Fibroblast of gingiva (primary cell): ENCODE results near the gene CERT1.

Experiments used
- DNase-seq: peaks from one replicate; pipeline ENCODE4 v3.0.0-alpha.2; 2011; ENCODE audit warnings: low read depth

Gene CERT1

DNA sequence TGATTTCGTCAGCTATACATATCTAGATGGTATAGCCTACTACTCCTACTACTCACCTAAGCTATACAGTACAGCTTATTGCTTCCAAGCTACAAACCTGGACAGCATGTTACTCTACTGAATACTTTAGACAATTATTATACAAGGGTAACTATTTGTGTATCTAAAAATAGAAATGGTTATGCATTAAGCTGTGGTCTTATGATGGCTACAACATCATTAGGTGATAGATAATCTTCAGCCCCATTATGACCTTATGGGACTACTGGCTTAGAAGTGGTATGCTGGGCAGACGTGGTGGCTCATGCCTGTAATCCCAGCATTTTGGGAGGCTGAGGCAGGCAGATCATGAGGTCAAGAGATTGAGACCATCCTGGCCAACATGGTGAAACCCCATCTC is 40.2 kb downstream of the CERT1 start:
- no peak for DNase-seq

DNA sequence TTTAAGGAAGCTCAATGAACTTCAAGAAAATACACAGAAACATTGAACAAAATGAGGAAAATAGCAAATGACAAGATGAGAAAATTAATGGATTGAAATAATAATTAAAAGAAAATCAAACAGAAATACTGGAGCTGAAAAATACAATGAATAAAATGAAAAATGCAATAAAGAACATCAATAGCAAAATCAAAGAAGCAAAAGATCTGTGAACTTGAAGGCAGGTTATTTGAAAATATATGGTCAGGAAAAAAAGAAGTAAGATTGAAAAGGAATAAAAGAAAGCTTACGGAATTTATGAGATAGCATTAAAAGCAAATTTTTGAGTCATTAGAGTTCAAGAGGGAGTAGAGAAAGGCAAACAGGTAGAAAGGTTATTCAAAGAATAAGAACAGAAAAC is 42.4 kb downstream of the CERT1 start:
- no peak for DNase-seq

DNA sequence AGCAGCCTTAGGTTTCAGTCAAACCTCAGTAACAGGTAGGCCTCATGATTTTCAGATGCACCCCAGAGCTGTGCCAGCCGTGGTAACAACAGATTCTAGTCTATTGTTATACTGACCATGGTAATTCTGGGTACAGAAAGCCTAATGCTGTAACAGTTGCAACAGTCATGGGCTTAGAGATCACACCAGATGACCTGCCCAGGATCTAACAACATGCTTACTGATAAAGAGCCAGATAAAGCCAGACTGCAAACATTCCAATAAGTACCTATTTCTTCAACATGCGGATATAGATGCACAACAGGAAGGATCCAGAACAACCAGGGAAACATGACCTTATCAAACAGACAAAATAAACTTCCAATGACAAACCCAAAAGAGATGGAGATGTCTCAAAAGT is 42.8 kb downstream of the CERT1 start:
- no peak for DNase-seq

DNA sequence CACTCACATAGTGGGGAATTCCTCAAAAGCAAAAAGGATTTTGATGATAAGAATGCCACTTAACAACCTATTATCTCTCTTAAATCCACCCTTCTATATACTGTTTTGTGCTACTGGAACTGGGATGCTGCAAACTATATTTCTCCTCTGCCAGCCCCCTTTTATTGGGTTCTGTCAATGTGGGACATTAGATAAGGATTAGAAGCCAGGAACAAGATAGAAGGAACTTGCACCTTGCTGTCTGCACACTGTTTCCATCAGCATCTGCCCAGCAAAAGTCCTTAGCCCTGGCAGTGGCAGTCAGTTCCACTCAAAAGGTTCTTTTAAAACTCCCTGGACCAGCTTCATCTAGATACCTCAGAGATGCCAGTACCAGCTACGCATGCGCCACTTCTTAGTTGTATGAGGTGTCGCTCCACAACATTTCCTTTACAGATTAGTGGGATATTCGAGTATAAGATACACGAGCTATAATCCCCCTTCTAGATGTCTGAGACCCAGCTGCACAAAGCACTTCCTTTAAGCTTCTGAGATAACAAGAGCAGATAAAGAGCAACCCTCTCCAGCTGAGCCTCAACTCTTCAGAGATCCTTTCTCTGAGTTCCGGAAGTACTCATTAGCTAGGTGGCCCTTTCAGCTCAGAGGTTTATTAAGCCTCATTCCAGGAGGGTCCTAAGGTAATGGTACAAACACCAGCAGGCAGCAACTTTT is 45.3 kb downstream of the CERT1 start:
- DNase-seq = no peak

DNA sequence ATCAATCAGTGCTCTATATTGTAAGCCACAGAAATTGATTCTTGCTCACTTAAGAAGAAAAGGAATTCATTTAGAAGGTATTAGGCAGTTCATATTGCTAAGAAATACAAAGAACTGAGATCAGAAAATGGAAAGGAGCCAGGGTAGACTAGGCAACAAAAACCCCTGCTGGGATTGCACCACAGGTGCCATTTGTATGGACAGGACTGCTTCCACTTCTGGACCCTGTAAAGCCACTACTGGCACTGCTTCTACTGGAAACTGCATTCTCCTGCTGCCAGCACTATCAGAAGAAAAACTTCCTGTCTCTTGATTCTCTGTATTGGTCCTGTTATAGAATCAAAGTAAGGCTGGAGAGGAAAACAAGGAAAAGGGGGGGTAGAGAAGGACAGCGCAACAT is 45.9 kb downstream of the CERT1 start:
- peak; percentile 7 for DNase-seq

DNA sequence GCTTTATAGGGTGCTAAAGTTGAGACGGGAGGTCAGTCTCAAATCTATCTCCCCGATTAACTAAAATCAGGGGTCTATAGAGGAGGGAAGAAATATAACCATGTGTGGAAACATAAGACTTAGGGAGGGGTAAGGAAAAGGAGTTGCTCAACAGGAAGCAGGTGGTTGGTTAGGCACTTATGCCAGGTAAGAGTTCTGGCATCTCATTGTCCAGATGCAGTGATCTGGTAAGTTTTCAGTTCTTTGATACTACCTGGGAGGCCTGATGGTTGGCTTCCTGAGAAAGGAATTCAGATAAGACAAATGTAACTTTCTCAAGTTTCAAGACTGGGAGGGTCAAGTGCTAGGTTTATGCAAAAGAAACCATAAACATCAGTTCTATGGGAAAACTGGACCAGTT is 47.7 kb downstream of the CERT1 start:
- DNase-seq = no peak

DNA sequence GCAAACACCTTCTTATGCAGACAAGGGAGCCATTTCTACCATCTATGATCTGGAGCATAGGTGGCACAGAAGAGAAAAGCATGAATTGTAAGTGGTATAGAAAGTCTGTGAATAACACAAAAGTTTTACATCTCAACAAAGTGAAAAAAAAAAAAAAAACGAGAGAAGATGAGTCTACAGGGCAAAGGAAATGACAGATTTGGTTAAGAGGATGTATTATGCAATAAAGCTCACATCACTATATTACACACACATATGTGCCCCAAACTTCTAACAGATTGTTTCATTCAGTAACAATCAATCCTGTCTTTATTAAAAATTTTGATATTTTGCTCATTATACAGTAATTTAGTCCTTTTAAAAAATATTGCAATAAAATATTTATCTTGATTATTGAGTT is 49.8 kb downstream of the CERT1 start:
- DNase-seq = peak; percentile 17

DNA sequence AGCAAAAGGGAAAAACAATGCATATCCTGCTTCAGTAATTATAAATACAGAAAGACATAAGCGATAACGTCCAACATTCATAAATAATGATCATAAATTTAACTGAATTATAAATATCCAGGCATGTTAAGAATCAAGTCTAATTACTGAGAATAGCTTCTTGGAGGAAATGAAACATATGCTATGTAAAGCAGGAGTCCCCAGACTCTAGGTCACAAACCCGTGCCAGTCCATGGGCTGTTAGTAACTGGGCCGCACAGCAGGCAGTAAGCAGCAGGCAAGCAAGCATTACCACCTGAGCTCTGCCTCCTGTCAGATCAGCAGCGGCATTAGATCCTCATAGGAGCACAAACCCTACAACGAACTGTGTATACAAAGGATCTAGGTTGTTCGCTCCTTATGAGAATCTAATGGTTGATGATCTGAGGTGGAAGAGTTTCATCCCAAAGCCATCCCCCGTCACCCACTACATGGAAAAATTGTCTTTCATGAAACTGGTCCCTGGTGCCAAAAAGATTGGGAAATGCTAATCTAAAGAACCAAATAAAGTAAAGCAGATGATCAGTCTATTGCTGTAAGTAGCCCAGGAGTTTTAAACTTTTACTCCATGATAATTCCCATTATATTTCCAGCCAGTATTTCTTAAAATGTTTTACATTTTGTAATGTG is 50.4 kb downstream of the CERT1 start:
- peak; percentile 1 for DNase-seq

DNA sequence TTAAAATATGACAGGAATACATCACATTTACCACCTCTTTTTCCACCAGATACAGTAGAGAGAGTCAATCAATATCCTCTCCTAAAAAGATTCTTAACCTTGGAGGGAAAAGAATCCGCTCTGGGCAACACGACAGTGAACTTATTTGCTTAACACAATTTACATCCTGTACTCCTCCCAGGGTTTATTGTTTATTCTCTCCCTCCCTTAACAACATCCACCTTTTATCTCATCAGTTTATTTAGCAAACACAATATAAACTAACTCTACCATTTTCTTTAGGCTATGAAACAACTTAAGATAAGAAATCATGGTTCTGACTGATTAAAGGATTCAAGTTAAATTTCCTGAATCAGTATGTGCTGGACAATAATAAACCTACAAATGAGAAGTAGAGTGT is 50.9 kb downstream of the CERT1 start:
- no peak for DNase-seq

DNA sequence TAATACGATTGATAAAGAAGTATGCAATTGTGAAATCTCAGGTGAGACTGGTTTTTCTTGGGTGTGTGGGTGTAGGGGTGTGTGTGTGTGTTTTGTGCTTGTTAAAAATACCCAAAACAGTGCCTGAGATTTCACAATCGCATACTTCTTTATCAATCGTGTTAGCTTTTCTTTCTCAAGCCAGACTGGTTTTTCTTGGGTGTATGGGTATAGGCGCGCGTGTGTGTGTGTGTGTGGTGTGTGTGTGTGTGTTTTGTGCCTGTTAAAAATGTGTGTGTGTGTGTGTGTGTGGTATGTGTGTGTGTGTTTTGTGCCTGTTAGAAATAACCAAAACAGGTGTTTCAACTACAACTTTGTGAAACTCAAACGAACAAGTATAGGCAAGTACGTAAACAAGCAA is 53.7 kb downstream of the CERT1 start:
- no peak for DNase-seq

DNA sequence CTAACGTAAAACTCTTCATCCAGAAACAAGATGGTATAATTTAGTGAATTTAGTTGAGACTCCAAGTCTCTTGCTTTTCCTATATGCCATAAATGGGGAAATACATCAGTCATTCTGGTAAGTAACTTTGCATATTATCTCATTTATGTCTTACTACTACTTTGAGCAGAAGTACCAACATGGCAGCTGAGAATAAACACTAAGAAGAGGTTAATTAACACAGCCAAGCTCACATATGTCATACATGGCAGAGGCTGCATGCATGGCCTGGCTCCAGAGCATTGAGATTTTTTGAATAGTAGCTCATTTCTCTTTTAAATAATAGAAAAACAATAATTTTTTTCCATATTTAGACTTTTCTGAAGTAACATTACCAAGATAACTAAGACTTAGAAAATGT is 54.3 kb downstream of the CERT1 start:
- DNase-seq = no peak

DNA sequence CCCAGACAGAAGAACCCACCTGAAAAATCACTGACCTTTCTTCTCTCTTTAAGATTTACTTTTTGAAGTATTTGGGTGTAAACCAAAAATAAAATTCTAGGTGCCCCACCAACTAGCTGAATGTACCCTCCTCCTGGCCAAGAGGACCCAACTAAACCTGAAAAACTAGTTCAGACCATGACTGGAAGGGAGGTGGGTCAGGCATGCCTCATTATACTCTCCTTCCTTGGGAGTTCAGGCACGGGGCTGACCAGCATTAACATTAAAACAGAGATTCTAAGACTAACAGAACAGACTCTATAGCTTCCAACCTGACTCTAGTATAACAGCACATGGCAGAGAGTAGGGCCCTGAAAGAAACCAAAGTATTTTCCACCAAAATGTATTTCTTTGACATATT is 61.4 kb downstream of the CERT1 start:
- no peak for DNase-seq

DNA sequence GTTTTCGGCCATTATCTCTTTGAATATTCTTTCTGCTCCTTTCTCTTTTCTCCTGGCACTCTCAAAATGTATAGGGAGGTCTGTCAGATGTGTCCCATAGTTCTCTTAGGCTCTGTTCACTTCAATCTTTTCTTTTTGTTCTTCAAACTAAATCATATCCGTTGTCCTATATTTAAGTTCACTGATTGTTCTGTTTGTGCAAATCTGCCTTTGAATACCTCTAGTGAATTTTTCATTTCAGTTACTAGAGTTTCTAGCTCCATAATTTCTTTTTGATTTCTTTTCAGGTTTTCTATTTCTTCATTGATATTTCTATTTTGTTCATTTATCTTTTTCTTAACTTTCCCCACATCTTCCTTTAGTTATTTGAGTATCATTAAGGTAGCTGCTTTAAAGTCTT is 65.4 kb downstream of the CERT1 start:
- no peak for DNase-seq

DNA sequence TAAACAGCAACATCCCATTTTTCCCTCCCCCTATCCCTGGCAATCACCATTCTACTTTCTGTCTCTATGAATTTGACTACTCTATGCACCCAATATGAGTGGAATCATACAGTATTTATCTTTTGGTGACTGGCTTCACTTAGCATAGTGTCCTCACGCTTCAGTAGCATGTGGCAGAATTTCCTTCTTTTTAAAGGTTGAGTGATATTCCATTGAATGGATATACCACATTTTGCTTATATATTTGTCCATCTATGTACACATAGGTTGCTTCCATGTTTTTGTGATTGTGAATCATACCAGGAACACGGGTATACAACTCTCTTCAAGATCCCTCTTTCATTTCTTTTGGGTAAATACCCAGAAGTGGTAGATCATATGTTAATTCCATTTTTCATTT is 69.9 kb downstream of the CERT1 start:
- no peak for DNase-seq

DNA sequence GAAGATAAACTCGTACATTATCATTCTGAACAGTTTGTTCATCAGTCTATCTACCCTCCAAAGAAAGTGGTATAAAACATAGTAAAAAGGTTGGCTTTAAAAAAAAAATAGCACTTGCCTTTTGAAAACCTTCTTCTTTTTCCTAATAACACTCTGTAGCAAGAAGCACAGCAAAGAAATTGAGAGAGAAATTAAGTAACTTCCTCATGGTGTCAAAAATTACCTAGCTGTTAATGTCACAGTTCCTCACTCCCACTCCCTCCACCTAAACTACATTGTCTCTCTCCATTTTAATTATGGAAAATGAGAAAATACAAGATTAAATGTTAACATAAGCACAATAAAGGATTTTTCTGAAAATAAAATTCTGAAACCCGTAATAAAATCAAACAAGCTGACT is 72.2 kb downstream of the CERT1 start:
- DNase-seq = no peak

DNA sequence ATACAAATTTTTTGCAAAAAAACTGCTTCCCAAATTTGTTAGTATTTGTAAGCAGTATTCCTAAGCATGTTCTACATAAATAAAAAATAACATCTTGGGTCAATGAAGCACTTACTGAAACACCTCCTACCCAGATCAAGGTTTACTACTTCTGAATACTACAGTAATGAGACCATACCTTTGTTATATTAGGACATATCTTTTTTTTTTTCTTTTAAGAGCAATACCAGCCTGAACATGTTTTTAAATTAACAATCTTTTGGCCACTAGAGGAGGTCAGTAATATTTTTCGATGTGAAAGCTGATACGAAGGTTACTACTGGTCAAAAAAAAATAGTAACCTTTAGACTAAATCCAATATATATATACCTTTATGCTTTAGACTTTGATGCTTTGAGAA is 72.7 kb downstream of the CERT1 start:
- DNase-seq = no peak

DNA sequence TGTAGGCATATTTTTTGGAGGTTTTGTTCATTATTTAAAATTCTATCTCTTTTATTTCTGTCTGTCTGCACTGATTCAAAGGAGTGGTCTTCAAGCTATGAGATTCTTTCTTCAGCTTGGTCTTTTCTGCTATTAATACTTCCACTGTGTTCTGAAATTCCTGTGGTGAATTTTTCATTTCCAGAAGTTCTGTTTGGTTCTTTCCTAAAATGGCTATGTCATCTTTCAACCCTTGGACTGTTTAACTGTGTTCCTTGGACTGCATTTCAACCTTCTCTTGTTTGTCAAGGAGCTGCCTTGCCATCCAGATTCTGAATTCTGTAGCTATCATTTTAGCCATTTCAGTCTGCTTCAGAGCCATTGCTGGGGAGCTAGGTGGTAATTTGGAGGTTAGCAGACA is 76.3 kb downstream of the CERT1 start:
- DNase-seq = peak; percentile 12

DNA sequence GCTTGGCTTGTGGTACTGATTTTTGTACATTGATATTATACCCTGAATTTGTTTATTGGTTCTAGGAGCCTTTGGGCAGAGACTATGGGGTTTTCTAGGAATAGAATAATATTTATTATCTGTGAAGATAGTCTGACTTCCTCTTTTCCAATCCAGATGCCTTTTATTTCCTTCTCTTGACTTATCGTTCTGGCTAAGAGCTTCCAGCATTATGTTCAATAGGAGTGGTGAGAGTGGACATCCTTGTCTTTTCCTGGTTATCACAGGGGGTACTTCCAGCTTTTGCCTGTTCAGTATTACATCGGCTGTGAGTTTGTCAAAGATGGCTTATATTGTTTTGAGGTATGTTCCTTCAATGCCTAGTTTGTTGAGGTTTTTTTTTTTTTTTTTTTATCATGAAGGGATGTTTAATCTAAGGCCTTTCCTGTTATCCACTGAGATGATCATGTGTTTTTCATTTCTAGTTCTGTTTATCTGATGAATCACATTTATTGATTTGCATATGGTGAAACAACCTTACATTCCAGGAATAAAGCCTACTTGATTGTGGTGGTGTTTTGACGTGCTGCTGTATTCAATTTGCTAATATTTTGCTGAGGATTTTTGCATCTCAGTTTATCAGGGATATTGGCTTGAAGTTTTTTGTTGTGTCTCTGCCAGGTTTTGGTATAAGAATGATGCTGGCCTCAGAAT is 77.5 kb downstream of the CERT1 start:
- DNase-seq = peak; percentile 42

DNA sequence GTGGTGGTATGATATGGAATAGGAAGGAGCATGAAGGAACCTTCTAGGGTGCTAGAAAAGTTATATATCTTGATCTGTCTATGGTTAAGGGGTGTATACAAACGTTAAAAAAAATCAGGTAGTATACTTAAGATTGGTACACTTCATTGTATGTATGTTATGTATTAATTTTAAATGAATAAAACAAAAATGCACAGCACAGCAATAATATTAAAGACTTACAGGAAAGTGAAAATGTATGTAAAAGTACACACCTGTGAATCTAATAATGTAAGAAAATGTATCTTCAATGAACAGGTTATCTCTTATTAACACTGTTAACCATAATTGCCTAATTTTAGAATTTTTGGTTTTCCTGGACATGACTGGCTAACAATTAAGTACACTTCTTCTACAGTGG is 97.2 kb downstream of the CERT1 start:
- no peak for DNase-seq

DNA sequence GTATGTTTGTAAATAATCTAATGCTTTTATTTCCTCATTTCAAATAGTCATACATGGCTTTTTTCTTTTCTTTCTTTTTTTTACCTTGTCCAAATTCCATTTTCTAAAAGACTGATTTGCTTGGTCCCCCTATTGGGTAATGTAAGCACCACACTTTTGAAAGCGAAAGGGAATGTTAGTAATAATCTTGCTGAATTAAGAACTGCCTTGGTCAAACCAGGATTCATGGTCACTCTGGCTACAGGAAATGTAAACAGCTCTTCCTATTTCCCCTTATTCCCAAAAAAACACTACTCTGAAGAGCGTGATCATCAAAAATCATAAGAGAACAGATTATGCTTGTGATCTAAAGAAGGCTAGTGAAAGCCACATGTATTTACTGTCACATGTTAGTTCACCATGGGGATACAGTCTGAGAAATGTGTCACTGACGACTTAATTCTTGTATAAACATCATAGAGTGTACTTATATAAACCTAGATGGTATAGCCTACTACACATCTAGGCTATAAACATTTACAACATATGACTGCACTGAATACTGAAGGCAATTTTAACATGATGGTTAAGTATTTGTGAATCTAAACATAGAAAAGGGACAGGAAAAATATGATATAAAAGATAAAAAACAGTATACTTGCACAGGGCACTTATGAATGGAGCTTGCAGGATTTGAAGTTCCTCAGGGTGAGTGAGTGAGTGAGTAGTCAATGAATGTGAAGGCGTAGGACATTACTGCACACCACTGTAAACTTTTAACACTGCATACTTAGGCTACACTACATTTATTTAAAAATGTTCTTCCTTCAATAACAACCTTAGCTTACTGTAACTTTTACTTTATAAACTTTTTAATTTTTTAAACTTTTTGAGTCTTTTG is 99.1 kb downstream of the CERT1 start:
- peak; percentile 1 for DNase-seq

DNA sequence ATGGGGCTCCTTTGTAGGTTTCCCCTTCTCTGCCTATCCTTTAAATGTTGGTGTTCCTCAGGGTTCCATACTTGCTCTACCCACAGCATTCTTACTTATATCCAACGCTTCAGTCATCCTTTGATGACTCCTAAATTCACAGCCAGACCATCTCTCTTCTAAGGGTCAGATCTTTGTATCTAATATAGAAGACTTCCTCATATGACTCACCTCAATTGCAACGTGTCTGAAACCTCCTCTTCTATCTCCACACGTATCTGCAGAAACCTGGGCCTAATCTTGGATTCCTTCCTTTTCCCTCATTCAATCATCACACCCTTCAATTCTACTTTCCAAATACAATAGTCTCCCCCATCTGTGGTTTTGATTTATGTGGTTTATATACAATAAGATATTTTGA is 106.1 kb downstream of the CERT1 start:
- DNase-seq = no peak

DNA sequence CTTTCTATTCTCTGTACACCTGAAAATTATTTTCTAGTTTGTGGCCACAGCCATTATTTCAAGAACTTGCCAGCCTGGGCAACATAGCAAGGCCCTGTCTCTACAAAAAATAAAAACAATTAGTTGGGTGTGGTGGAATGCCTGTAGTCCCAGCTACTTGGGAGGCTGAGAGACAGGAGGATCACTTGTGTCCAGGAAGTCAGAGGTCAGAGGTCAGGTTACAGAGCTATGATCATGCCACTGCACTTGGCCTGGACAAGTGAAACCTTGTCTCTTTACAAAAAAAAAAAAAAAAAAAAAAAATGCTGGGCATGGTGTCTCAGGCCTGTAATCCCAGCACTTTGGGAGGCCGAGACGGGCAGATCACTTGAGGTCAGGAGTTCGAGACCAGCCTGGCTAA is 116.2 kb downstream of the CERT1 start:
- DNase-seq = no peak

DNA sequence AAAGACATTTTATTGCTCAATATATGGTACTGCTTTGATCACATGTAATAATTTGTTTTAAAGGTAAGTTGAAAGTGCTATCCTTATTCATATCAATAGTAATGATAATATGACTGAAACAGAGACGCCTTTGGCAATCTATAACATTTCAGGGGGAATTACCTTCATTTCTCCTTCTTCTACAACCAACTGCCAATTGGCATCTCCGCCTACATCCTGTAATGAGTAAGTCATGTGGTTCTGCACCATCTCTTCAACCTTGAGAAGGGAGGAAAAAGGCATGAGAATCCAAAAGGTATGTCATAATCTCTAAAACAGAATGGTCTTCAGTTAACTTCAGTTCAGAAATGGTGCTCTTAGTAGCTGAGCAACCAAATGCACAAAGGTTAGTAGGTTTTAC is 122.0 kb downstream of the CERT1 start:
- DNase-seq = no peak
